CD4-positive, alpha-beta T cell (primary cell): ENCODE measurements around the gene SUFU. TPM values are rescaled to one million over a fixed set of nuclear protein-coding genes. Genes with fewer than 3 reads are reported as not detected.

Experiments
- ATAC-seq: fragments of 200-7000 bp; cut with Tn5 transposase; one replicate; pipeline ENCODE4 v1.10.0; 2022; ENCODE audit warnings: mild to moderate bottlenecking; ENCODE audit not compliant: poor library complexity
- CTCF ChIA-PET: fragments of 350-600 bp; sonication (Branson Sonifier 250); formaldehyde crosslinking; loops from one replicate; lab custom pipeline; 2021; ENCODE audit warnings: antibody characterized with exemption, inconsistent platforms; lab: Charles Lee
- POLR2A ChIA-PET: fragments of 350-600 bp; sonication (Branson Sonifier 250); formaldehyde crosslinking; loops from one replicate; lab custom pipeline; 2021; ENCODE audit warnings: antibody characterized with exemption, inconsistent platforms; lab: Charles Lee
- DNase-seq, 14 experiments: peaks; one replicate each; pipeline ENCODE4 v3.0.0-alpha.2; 2013 to 2020; ENCODE audit warnings: mixed read lengths in 2 of 14
- H3K27ac ChIP-seq, 2 donors: one replicate each; pipeline versions ENCODE4 v1.5.1 to v1.7.0; 2013; ENCODE audit warnings: low read length in 2 of 2, low read depth in 1 of 2, mild to moderate bottlenecking in 1 of 2
- H3K27me3 ChIP-seq, 2 experiments: 1 replicate in 1 of 2; 2 replicates in 1 of 2; pipeline versions ENCODE4 v1.6.1 to v1.7.0; 2013; ENCODE audit warnings: low read length in 2 of 2, control low read depth in 1 of 2, mild to moderate bottlenecking in 1 of 2, moderate library complexity in 1 of 2; ENCODE audit not compliant: insufficient read depth in 2 of 2, control insufficient read depth in 1 of 2
- H3K36me3 ChIP-seq: one replicate; pipeline ENCODE4 v1.6.1; 2013; ENCODE audit warnings: low read length, control low read depth; ENCODE audit not compliant: insufficient read depth
- H3K4me1 ChIP-seq: one replicate; pipeline ENCODE4 v1.6.1; 2013; ENCODE audit warnings: low read length, control low read depth; ENCODE audit not compliant: insufficient read depth
- H3K4me3 ChIP-seq: one replicate; pipeline ENCODE4 v1.5.1; 2013; ENCODE audit warnings: mild to moderate bottlenecking, low read length, moderate library complexity
- H3K9me3 ChIP-seq, 2 experiments: 1 replicate in 1 of 2; 2 replicates in 1 of 2; pipeline versions ENCODE4 v1.6.1 to v1.7.0; 2013; ENCODE audit warnings: low read length in 2 of 2, mild to moderate bottlenecking in 2 of 2, control low read depth in 1 of 2, moderate library complexity in 1 of 2; ENCODE audit not compliant: control insufficient read depth in 1 of 2, insufficient read depth in 1 of 2
- H3K27ac Mint-ChIP-seq: one replicate; pipeline ENCODE4 v1.8.0; 2020; ENCODE audit warnings: mixed read lengths
- H3K27me3 Mint-ChIP-seq: one replicate; pipeline ENCODE4 v1.8.0; 2021; ENCODE audit warnings: mixed read lengths
- H3K36me3 Mint-ChIP-seq: one replicate; pipeline ENCODE4 v1.8.0; 2021; ENCODE audit warnings: low read depth, mixed read lengths
- H3K4me1 Mint-ChIP-seq: one replicate; pipeline ENCODE4 v1.8.0; 2021; ENCODE audit warnings: low read depth, mixed read lengths
- H3K4me3 Mint-ChIP-seq: one replicate; pipeline ENCODE4 v1.8.0; 2020; ENCODE audit warnings: mild to moderate bottlenecking, mixed read lengths
- H3K9me3 Mint-ChIP-seq: one replicate; pipeline ENCODE4 v1.8.0; 2020; ENCODE audit warnings: mixed read lengths
- CTCF ChIP-seq: fragments of 200-600 bp; IDR thresholded peaks from one replicate; pipeline ENCODE4 v1.8.0; 2022; ENCODE audit warnings: antibody characterized with exemption, mild to moderate bottlenecking
- intact Hi-C, 2 experiments: fragments of 100-400 bp; cut with DNase I in 1 of 2; cut with micrococcal nuclease in 1 of 2; formaldehyde crosslinking; loops; one replicate each; pipeline versions ENCODE4 v1.15.1 to v1.9.0; 2023 to 2025; cut with DNase I, micrococcal nuclease
- total RNA-seq, 174 experiments: library from RNA in 2 of 174; stranded (reverse) in 2 of 174; gene quantifications; one replicate each; pipeline ENCODE4 v1.2.3 and lab custom pipeline; 2021 to 2026

SUFU gene
- total RNA-seq, 2 experiments from 2014 or later, result 6.7 to 7.3 TPM

- POLR2A ChIA-PET, result interaction anchor here (1.0 to 1.4 kb wide), 2 partner anchors 9 to 43 kb away, joined by 3 read pairs; no protein-coding TSS in a partner anchor
- Histone ChIP-seq H3K9me3 (no peaks in the 10 kb centered on the region), H3K27ac (no peak overlapping the region), H3K27me3 (no peaks in the 10 kb centered on the region), H3K4me3 (no peak overlapping the region), H3K36me3 (peaks cover 62% of the 10 kb centered on the region), H3K4me1 (no peaks in the 10 kb centered on the region)
- intact Hi-C loops, result no loop called here
- Mint-ChIP-seq H3K27me3 (no peaks in the 10 kb centered on the region), H3K27ac (no peak overlapping the region), H3K4me1 (no peaks in the 10 kb centered on the region), H3K9me3 (no peaks in the 10 kb centered on the region), H3K36me3 (peaks cover 76% of the 10 kb centered on the region), H3K4me3 (no peak overlapping the region)
- no peak for ATAC-seq
- DNase-seq, result no peak
- no peak for TF ChIP-seq CTCF
- CTCF ChIA-PET, result interaction anchor here (0.7 kb wide), 1 partner anchor 9 kb away, joined by 3 read pairs; no protein-coding TSS in a partner anchor
These were observed 98.7 kb downstream of the SUFU start for GRCh38 chr10:102602272-102603045.

DNA sequence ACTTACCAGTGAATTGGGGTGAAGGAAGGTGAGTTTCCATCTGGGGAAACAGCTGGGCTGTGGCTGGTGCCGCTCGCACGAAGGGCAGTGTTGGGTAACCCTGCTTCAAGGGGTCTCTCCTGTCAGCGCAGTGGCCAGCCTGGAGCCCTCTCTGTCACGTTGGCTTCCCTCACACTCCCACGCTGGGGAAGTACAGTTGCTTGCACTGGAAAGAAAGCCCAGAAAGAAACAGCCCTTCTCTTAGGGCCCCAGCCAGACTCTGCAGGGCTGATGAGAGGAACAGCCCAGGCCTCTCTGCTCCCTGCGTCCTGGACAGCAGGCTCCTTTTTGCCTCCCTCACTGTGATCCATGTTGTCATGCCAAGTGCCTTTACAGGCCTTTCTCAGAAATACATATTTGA, 100.2 kb downstream of the SUFU start:
- Mint-ChIP-seq H3K4me1 (no peaks in the 10 kb centered on the region), H3K36me3 (peaks cover 62% of the 10 kb centered on the region), H3K9me3 (no peaks in the 10 kb centered on the region), H3K27ac (no peak overlapping the region), H3K27me3 (no peaks in the 10 kb centered on the region), H3K4me3 (no peak overlapping the region)
- H3K27me3 ChIP-seq, result no peaks in the 10 kb centered on the region
- no peak for TF ChIP-seq CTCF
- H3K9me3 ChIP-seq, result no peaks in the 10 kb centered on the region
- no peak overlapping the region for H3K4me3 ChIP-seq
- no peak overlapping the region for H3K27ac ChIP-seq
- intact Hi-C loops, result no loop called here
- ChIA-PET CTCF (no interaction called here), POLR2A (no interaction called here)
- DNase-seq, result no peak
- ATAC-seq, result no peak
- no peaks in the 10 kb centered on the region for H3K4me1 ChIP-seq
- H3K36me3 ChIP-seq, result peaks cover 48% of the 10 kb centered on the region

DNA sequence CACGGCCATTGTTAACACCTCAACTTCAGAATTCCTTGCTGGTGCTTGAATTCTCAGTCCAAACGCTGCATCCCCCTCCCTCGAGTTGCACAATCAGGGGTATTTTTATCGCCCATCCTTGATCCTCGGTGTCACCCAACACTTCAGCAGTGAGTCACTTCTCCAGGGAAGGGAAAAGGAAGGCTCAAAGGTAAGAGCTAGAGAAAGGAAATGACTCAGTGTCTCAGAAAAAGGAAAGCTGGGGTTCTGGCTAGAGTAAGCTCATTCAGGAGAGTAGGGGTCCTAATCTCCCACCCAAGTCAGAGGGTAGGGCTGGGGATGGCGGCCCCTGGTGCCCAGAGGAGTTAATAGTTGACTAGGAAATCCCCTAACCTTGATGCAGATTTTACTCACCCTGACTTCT, 100.7 kb downstream of the SUFU start:
- intact Hi-C loops, result no loop called here
- Histone ChIP-seq H3K4me3 (no peak overlapping the region), H3K4me1 (no peaks in the 10 kb centered on the region), H3K27ac (no peak overlapping the region), H3K9me3 (no peaks in the 10 kb centered on the region), H3K27me3 (no peaks in the 10 kb centered on the region), H3K36me3 (peaks cover 43% of the 10 kb centered on the region)
- no peak overlapping the region for H3K27ac Mint-ChIP-seq
- ATAC-seq (no peak), DNase-seq (no peak)
- no peaks in the 10 kb centered on the region for H3K27me3 Mint-ChIP-seq
- CTCF ChIA-PET, result no interaction called here
- no peak overlapping the region for H3K4me3 Mint-ChIP-seq
- peaks cover 60% of the 10 kb centered on the region for H3K36me3 Mint-ChIP-seq
- POLR2A ChIA-PET, result no interaction called here
- TF ChIP-seq CTCF, result no peak
- no peaks in the 10 kb centered on the region for H3K9me3 Mint-ChIP-seq
- H3K4me1 Mint-ChIP-seq, result no peaks in the 10 kb centered on the region
